Neural progenitor cell (in vitro differentiated cells): ENCODE data around the gene NCKAP5. TPM values are rescaled to one million over a fixed set of nuclear protein-coding genes. Genes with fewer than 3 reads are reported as not detected.

ENCODE experiments used
- DNase-seq: peaks from one replicate; pipeline ENCODE4 v3.0.0-alpha.2; 2016; ENCODE audit warnings: low spot score
- H2AFZ ChIP-seq: fragments of 200-600 bp; sonication (generic); replicated peaks from 2 replicates; pipeline ENCODE4 v1.6.1; 2016; ENCODE audit warnings: antibody characterized with exemption
- H3F3A ChIP-seq: fragments of 200-600 bp; sonication (generic); 2 replicates; pipeline ENCODE4 v1.6.1; 2016; ENCODE audit warnings: antibody characterized with exemption, low read depth
- H3K27ac ChIP-seq: fragments of 200-600 bp; sonication (generic); 2 replicates; pipeline ENCODE4 v1.5.1; 2016; ENCODE audit warnings: mild to moderate bottlenecking
- H3K27me3 ChIP-seq: fragments of 200-600 bp; sonication (generic); 2 replicates; pipeline ENCODE4 v1.6.1; 2016; ENCODE audit warnings: mild to moderate bottlenecking, moderate library complexity
- H3K36me3 ChIP-seq: fragments of 200-600 bp; sonication (generic); 2 replicates; pipeline ENCODE4 v1.5.1; 2016
- H3K4me1 ChIP-seq: fragments of 200-600 bp; sonication (generic); 2 replicates; pipeline ENCODE4 v1.6.1; 2016; ENCODE audit warnings: mixed run types
- H3K4me2 ChIP-seq: fragments of 200-600 bp; sonication (generic); 2 replicates; pipeline ENCODE4 v1.6.1; 2016
- H3K4me3 ChIP-seq: fragments of 200-600 bp; sonication (generic); 2 replicates; pipeline ENCODE4 v1.5.1; 2016
- H3K79me2 ChIP-seq: fragments of 200-600 bp; sonication (generic); 2 replicates; pipeline ENCODE4 v1.6.1; 2016; ENCODE audit warnings: low read depth
- H3K9ac ChIP-seq: fragments of 200-600 bp; sonication (generic); 2 replicates; pipeline ENCODE4 v1.6.1; 2016
- H3K9me3 ChIP-seq: fragments of 200-600 bp; sonication (generic); 2 replicates; pipeline ENCODE4 v1.5.1; 2016; ENCODE audit warnings: low read depth
- H4K20me1 ChIP-seq: fragments of 200-600 bp; sonication (generic); 2 replicates; pipeline ENCODE4 v1.6.1; 2016; ENCODE audit warnings: low read depth
- H3K27ac Mint-ChIP-seq: 3 replicates; pipeline ENCODE4 v1.8.0; 2021; ENCODE audit warnings: mixed read lengths
- H3K27me3 Mint-ChIP-seq: 2 replicates; pipeline ENCODE4 v1.8.0; 2022; ENCODE audit warnings: low read depth, mild to moderate bottlenecking, inconsistent platforms, moderate library complexity, mixed read lengths; ENCODE audit not compliant: insufficient read depth
- H3K36me3 Mint-ChIP-seq: 3 replicates; pipeline ENCODE4 v1.8.0; 2021; ENCODE audit warnings: mixed read lengths
- H3K4me1 Mint-ChIP-seq: 3 replicates; pipeline ENCODE4 v1.8.0; 2021; ENCODE audit warnings: mixed read lengths
- H3K4me3 Mint-ChIP-seq: 3 replicates; pipeline ENCODE4 v1.8.0; 2021; ENCODE audit warnings: mild to moderate bottlenecking, moderate library complexity, mixed read lengths
- H3K9me3 Mint-ChIP-seq: 3 replicates; pipeline ENCODE4 v1.8.0; 2020; ENCODE audit warnings: mixed read lengths
- CTCF ChIP-seq: fragments of 200-600 bp; sonication (generic); IDR thresholded peaks from 2 replicates; pipeline ENCODE4 v1.5.1; 2017; ENCODE audit warnings: antibody characterized with exemption, mild to moderate bottlenecking
- EZH2 ChIP-seq: fragments of 200-600 bp; sonication (generic); IDR thresholded peaks from 2 replicates; pipeline ENCODE4 v1.6.1; 2017; ENCODE audit warnings: antibody characterized with exemption, mild to moderate bottlenecking, moderate library complexity
- EZH2phosphoT487 ChIP-seq: fragments of 200-600 bp; sonication (generic); IDR thresholded peaks from 2 replicates; pipeline ENCODE4 v1.6.1; 2017; ENCODE audit warnings: antibody characterized with exemption
- total RNA-seq: library from RNA; depleted of rRNA; stranded (reverse); fragments of >200 nt; gene quantifications from 2 replicates; pipeline ENCODE4 v1.2.3, GENCODE V29; 2015; ENCODE audit warnings: low replicate concordance

Gene NCKAP5
- total RNA-seq, 1 donor from 2014 or later = 0.47 TPM

DNA sequence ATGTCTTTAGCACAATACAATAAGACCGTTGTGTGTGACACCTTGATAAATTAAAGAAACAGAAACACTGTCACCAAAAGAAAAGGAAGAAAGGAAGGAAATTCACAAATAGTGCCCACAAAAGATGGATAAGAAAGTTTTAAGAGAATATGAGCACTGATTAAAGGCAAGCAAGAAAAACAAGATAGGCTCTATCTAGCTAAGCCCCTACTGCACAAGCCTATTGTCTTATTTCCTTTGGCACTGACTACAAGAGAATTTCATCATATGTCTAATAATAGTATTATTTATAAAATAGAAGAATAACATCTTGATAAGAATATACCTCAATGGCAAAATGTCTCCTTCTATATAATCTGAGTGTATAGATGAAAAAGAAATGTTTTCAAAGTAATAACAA is 335.7 kb downstream of the NCKAP5 start:
- Histone ChIP-seq H3K9me3 (no peaks in the 10 kb centered on the region), H3K27me3 (no peaks in the 10 kb centered on the region), H4K20me1 (no peaks in the 10 kb centered on the region), H3K36me3 (no peaks in the 10 kb centered on the region), H3F3A (no peaks in the 10 kb centered on the region), H3K27ac (no peak overlapping the region), H2AFZ (no peak overlapping the region), H3K79me2 (no peaks in the 10 kb centered on the region), H3K4me3 (no peak overlapping the region), H3K4me2 (no peak overlapping the region), H3K4me1 (no peaks in the 10 kb centered on the region), H3K9ac (no peak overlapping the region)
- no peak overlapping the region for H3K4me3 Mint-ChIP-seq
- TF ChIP-seq EZH2 (no peak), CTCF (no peak), EZH2phosphoT487 (no peak)
- no peaks in the 10 kb centered on the region for H3K9me3 Mint-ChIP-seq
- no peaks in the 10 kb centered on the region for H3K27me3 Mint-ChIP-seq
- no peaks in the 10 kb centered on the region for H3K36me3 Mint-ChIP-seq
- no peak for DNase-seq
- no peaks in the 10 kb centered on the region for H3K4me1 Mint-ChIP-seq
- no peak overlapping the region for H3K27ac Mint-ChIP-seq

GRCh38 chr2:133231264-133231663 is 337.0 kb downstream of the NCKAP5 start:
- Histone ChIP-seq H2AFZ (no peak overlapping the region), H3K27ac (no peak overlapping the region), H3K79me2 (no peaks in the 10 kb centered on the region), H3K4me2 (no peak overlapping the region), H3K4me1 (no peaks in the 10 kb centered on the region), H3K9ac (no peak overlapping the region), H3K36me3 (no peaks in the 10 kb centered on the region), H3K4me3 (no peak overlapping the region), H3K9me3 (no peaks in the 10 kb centered on the region), H4K20me1 (no peaks in the 10 kb centered on the region), H3F3A (no peaks in the 10 kb centered on the region), H3K27me3 (no peaks in the 10 kb centered on the region)
- Mint-ChIP-seq H3K27me3 (no peaks in the 10 kb centered on the region), H3K27ac (no peak overlapping the region), H3K9me3 (no peaks in the 10 kb centered on the region), H3K4me1 (no peaks in the 10 kb centered on the region), H3K36me3 (no peaks in the 10 kb centered on the region), H3K4me3 (no peak overlapping the region)
- DNase-seq = no peak
- no peak for TF ChIP-seq EZH2phosphoT487
- no peak for TF ChIP-seq EZH2
- TF ChIP-seq CTCF = no peak

GRCh38 chr2:133229974-133230373 is 338.3 kb downstream of the NCKAP5 start:
- Mint-ChIP-seq H3K27ac (no peak overlapping the region), H3K9me3 (peaks cover 3% of the 10 kb centered on the region), H3K4me1 (no peaks in the 10 kb centered on the region), H3K36me3 (no peaks in the 10 kb centered on the region), H3K27me3 (no peaks in the 10 kb centered on the region), H3K4me3 (no peak overlapping the region)
- Histone ChIP-seq H3F3A (no peaks in the 10 kb centered on the region), H3K4me2 (no peak overlapping the region), H3K9me3 (no peaks in the 10 kb centered on the region), H3K4me1 (no peaks in the 10 kb centered on the region), H4K20me1 (no peaks in the 10 kb centered on the region), H2AFZ (no peak overlapping the region), H3K79me2 (no peaks in the 10 kb centered on the region), H3K4me3 (no peak overlapping the region), H3K27ac (no peak overlapping the region), H3K27me3 (no peaks in the 10 kb centered on the region), H3K9ac (no peak overlapping the region), H3K36me3 (no peaks in the 10 kb centered on the region)
- no peak for DNase-seq
- TF ChIP-seq CTCF = no peak
- TF ChIP-seq EZH2 = no peak
- TF ChIP-seq EZH2phosphoT487 = no peak

- Mint-ChIP-seq H3K27me3 (no peaks in the 10 kb centered on the region), H3K27ac (no peak overlapping the region), H3K4me3 (no peak overlapping the region), H3K9me3 (peaks cover 3% of the 10 kb centered on the region), H3K4me1 (no peaks in the 10 kb centered on the region), H3K36me3 (peaks cover 2% of the 10 kb centered on the region)
- H3K9ac ChIP-seq = no peak overlapping the region
- no peaks in the 10 kb centered on the region for H3K36me3 ChIP-seq
- no peaks in the 10 kb centered on the region for H3F3A ChIP-seq
- H2AFZ ChIP-seq = no peak overlapping the region
- no peaks in the 10 kb centered on the region for H3K9me3 ChIP-seq
- no peaks in the 10 kb centered on the region for H3K4me1 ChIP-seq
- no peaks in the 10 kb centered on the region for H3K27me3 ChIP-seq
- no peak overlapping the region for H3K27ac ChIP-seq
- H3K79me2 ChIP-seq = no peaks in the 10 kb centered on the region
- TF ChIP-seq EZH2 = no peak
- TF ChIP-seq CTCF = no peak
- no peak for TF ChIP-seq EZH2phosphoT487
- H3K4me2 ChIP-seq = no peak overlapping the region
- H4K20me1 ChIP-seq = no peaks in the 10 kb centered on the region
- no peak for DNase-seq
- no peak overlapping the region for H3K4me3 ChIP-seq
Measured at GRCh38 chr2:133223226-133223625, 345.0 kb downstream of the NCKAP5 start.
